GM12865 (cell line): ENCODE measurements around the gene ACTL7A.

Source experiments
- DNase-seq: peaks from one replicate; pipeline ENCODE4 v3.0.0; 2010; ENCODE audit warnings: low read depth
- H3K4me3 ChIP-seq: 2 replicates; pipeline ENCODE4 v1.5.1; 2011; ENCODE audit warnings: mild to moderate bottlenecking, low read depth, low read length, control low read depth
- TF ChIP-seq, protein P1 (sequence below): IDR thresholded peaks from 2 replicates; pipeline ENCODE4 v1.5.1; 2011; ENCODE audit warnings: low read length, control low read depth, low read depth, inconsistent platforms; ENCODE audit not compliant: insufficient read depth; ENCODE audit errors: missing control alignments

ACTL7A gene

GRCh38 chr9:108861997-108862396, at the start of gene ACTL7A:
TSS of gene ACTL7A (plus strand) at chr9:108862266. CDS start at chr9:108862323, 57 bp downstream.
- no peak within 1 kb of the TSS for H3K4me3 ChIP-seq
- TF ChIP-seq, protein P1, sequence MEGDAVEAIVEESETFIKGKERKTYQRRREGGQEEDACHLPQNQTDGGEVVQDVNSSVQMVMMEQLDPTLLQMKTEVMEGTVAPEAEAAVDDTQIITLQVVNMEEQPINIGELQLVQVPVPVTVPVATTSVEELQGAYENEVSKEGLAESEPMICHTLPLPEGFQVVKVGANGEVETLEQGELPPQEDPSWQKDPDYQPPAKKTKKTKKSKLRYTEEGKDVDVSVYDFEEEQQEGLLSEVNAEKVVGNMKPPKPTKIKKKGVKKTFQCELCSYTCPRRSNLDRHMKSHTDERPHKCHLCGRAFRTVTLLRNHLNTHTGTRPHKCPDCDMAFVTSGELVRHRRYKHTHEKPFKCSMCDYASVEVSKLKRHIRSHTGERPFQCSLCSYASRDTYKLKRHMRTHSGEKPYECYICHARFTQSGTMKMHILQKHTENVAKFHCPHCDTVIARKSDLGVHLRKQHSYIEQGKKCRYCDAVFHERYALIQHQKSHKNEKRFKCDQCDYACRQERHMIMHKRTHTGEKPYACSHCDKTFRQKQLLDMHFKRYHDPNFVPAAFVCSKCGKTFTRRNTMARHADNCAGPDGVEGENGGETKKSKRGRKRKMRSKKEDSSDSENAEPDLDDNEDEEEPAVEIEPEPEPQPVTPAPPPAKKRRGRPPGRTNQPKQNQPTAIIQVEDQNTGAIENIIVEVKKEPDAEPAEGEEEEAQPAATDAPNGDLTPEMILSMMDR, result no peak
- DNase-seq, result no peak

- TF ChIP-seq, protein P1, result no peak
- H3K4me3 ChIP-seq, result no peak overlapping the region
- no peak for DNase-seq
Measured at GRCh38 chr9:108812396-108813025, 49.6 kb upstream of the ACTL7A start.

- TF ChIP-seq, protein P1, result peak; percentile 15
- no peak overlapping the region for H3K4me3 ChIP-seq
- no peak for DNase-seq
Measured at GRCh38 chr9:108813951-108814601, 48.0 kb upstream of the ACTL7A start.

- TF ChIP-seq, protein P1, result no peak
- no peak overlapping the region for H3K4me3 ChIP-seq
- no peak for DNase-seq
Measured at GRCh38 chr9:108815156-108815555, 46.9 kb upstream of the ACTL7A start.

DNA sequence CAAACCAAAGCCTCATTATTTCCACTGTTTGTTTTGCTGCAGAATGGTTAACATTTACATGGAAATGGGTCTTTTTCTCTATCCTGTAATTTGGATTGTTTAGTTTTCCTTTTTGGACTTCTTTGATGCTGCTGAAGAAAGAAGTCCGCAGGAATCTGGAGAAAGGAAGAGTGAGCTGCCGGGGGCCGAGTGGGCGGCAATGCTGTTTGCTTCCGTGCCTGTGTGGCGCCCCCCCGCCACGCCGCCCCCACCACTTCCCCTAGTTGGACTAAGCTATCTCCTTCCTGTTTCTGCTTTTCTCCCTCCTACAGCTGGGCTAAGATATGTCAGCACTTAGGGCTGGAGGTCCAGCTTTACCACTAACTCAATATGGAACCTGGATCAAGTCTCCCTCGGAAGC, 46.0 kb upstream of the ACTL7A start:
- DNase-seq, result no peak
- TF ChIP-seq, protein P1, result no peak
- no peak overlapping the region for H3K4me3 ChIP-seq

DNA sequence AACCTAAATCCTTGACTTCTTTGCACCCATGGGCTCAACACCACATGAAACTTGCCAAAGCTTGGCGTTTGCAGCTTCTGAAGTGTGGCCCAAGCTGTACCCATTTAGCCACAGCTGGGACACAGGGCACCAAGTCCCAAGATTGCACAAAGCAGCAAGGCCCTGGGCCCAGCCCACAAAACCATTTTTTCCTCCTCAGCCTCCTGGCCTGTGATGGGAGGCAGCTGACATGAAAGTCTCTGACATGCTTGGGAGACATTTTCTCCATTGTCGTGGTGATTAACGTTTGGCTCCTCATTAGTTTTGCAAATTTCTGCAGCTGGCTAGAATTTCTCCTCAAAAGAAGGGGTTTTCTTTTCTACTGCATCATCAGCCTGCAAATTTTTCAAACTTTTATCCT, 38.2 kb upstream of the ACTL7A start:
- H3K4me3 ChIP-seq, result no peak overlapping the region
- DNase-seq, result no peak

More for the DNA sequence above, 38.2 kb upstream of the ACTL7A start:
- TF ChIP-seq, protein P1, result no peak
